Raji (cell line): Measurements from ENCODE around the gene KIF3B.

ENCODE experiments used
- POLR2A ChIP-seq: IDR thresholded peaks from 2 replicates; pipeline ENCODE4 v1.6.1; 2011; ENCODE audit warnings: low read depth, low read length, control low read depth; ENCODE audit not compliant: insufficient read depth

KIF3B gene

GRCh38 chr20:32315399-32315798 lies 37.9 kb downstream of the KIF3B start:
- no peak for TF ChIP-seq POLR2A

DNA sequence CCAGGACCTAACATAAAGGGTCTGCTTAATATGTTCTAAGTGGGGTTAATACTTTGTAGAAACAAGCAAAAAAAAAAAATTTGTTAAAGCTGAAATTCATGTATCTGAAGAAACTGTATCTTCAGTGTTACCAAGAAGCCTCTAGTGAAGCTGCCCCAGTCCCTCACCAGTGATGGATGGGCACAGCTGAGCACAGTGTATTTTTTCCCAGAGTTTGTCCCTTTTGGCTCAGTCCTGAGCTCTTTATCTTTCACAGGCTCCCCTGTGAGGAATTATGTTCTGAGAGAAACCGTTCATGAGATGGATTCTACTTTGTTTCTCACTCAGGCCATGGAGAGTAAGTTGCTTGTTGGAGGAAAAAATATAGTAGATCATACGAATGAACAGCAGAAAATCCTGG lies 38.4 kb downstream of the KIF3B start:
- TF ChIP-seq POLR2A = no peak

GRCh38 chr20:32316667-32317066 lies 39.2 kb downstream of the KIF3B start:
- no peak for TF ChIP-seq POLR2A

DNA sequence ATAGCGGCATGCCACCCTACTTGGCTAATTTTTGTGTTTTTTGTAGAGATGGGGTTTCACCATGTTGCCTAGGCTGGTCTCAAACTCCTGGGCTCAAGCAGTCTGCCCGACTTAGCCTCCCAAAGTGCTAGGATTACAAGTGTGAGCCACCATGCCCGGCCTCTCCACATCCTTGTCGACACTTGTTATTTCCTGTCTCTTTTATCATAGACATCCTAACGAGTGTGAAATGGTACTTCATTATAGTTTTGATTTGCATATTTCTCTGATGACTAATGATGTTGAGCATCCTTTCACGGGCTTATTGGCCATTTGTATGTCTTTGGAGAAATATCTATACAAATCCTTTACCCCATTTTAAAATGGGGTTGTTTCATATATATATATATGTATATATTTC lies 41.6 kb downstream of the KIF3B start:
- TF ChIP-seq POLR2A = no peak

GRCh38 chr20:32320305-32320704 lies 42.9 kb downstream of the KIF3B start:
- no peak for TF ChIP-seq POLR2A

GRCh38 chr20:32321390-32321789 lies 43.9 kb downstream of the KIF3B start:
- TF ChIP-seq POLR2A = no peak

DNA sequence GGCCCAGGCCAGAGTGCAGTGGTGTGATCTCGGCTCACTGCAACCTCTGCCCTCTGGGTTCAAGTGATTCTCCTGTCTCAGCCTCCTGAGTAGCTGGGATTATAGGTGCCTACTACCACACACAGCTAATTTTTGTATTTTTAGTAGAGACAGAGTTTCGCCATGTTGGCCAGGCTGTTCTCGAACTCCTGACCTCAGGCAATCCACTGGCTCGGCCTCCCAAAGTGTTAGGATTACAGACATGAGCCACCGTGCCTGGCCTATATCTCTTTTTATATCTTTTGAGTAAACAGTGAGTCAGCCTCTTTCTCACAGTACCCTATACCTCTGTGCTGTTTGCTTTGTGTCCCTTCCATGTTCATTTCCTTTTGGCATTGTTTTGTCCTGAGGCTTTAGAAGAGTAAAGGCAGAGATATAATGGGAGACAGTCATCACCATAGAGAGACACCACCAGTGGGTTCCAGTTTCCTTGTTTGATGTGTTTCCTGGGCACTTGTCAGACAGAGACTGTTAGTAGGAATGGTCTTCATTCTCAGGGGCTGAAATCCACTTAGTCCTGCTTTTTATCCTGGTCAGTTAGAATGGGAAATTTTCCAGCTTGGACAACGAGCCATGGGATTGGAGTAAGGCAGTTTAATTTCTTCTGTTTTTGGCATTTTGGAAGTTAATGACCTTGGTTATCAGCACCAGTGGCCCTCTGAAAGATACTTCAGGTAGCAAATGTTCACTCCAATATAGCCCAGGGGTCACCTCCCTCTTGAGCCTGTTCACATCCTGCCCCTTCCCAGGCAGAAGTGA lies 48.5 kb downstream of the KIF3B start:
- no peak for TF ChIP-seq POLR2A

- TF ChIP-seq POLR2A = no peak
Observed at GRCh38 chr20:32326504-32326845, 49.0 kb downstream of the KIF3B start.

DNA sequence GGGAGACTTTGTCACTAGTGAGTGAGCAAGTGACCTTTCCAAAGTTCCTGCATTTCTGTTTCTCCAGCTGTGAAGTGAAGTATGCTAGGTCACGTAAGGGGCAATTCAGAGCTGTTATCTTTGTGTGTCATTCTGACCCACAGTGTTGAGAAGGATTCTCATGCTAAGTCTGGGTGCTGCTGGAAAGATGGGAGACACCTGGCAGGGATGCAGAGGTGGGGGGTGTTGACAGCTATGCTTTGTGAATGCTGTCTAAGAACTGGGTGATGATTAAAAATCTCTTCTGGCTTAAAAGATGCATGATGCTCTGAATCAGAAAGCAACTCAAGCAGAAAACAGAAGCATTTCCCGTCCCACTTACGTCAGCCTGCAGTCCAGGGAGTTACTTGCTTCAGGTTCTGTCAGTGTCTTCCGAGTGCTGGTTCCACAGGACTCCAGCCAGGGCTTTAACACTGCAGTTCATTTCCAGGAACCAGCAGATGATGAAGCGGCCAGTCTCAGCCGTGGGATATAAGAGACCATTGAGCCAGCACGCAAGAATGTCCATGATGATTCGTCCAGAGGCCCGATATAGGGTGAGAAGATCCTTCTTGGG lies 49.7 kb downstream of the KIF3B start:
- TF ChIP-seq POLR2A = no peak

- no peak for TF ChIP-seq POLR2A
Observed at GRCh38 chr20:32329817-32330554, 52.5 kb downstream of the KIF3B start.

DNA sequence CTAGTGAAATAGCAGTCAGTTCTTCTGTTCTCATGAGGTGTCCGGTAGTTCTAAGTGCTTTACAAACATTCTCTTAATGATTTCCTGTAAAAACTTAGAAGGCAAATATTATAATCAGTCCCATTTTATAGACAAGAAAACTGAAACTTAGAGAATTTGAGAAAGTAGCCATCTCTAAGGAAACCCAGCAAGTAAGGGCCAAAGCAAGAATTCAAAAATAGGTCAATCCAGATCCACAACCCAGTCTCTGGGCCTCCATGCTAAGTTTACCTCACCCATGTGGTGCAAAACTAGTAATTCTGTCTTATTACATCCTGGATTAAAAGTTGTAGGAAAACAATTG lies 53.1 kb downstream of the KIF3B start:
- no peak for TF ChIP-seq POLR2A

DNA sequence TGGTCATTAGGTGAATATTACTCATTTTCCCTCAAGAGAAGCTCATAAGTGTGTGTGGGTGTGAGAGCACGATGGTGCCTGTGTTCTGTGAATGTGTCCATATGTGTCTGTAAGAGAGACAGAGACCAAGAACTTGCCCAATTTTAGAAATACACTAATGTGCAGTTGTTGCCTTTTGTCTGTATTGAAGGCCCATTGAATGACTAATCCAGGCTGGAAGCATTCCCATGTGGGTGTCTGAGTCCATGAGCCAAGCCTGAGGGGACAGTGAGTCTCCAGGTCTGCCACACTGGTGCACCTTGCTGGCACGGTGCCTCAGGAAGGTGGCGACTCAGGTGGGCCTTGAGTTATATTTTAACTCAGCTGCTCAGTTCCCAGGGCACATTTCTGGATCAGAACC lies 55.2 kb downstream of the KIF3B start:
- TF ChIP-seq POLR2A = no peak

GRCh38 chr20:32333181-32333987 lies 55.9 kb downstream of the KIF3B start:
- TF ChIP-seq POLR2A = no peak

GRCh38 chr20:32333988-32334885 lies 56.8 kb downstream of the KIF3B start:
- no peak for TF ChIP-seq POLR2A
